ENCODE data around the gene PPP6C. TPM values are rescaled to one million over a fixed set of nuclear protein-coding genes. Genes with fewer than 3 reads are reported as not detected.

PPP6C gene
- total RNA-seq, 6 experiments from 2014 or later = 35.2 to 47.1 (median 40.8) TPM

- DNase-seq = no peak
- peaks cover 19% of the 10 kb centered on the region for H3K4me1 Mint-ChIP-seq (ENCODE audit: low read depth)
- H3K27me3 Mint-ChIP-seq (ENCODE audit: insufficient read depth) = no peaks in the 10 kb centered on the region
- H3K4me3 Mint-ChIP-seq = no peak overlapping the region
- no peak for TF ChIP-seq CTCF (IDR thresholded peaks at IDR 0.05)
- no peaks in the 10 kb centered on the region for H3K9me3 Mint-ChIP-seq
- no peaks in the 10 kb centered on the region for H3K36me3 Mint-ChIP-seq (ENCODE audit: low read depth)
- H3K27ac Mint-ChIP-seq = no peak overlapping the region
These were observed 85.7 kb downstream of the PPP6C start for GRCh38 chr9:125103770-125104460.

DNA sequence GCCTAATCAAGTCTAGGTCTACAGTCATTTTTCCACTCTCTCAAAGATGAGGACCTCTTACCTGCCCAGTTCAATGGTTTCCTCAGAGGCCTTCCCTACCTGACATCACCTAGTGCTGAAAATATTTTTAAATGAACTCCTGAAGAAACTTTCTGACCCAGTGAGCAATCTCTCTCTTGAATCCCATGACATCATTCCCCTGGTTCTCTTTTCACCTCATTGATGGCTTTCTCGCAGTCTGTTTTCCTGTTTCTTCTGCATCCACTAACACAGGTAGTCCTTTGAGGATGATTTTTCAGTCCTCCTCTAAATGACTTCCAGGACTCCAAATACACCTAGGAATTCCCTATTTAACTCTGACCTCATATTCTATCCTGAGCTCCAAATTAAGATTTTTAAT lies 86.6 kb downstream of the PPP6C start:
- H3K27me3 Mint-ChIP-seq (ENCODE audit: insufficient read depth) = no peaks in the 10 kb centered on the region
- no peak for TF ChIP-seq CTCF (IDR thresholded peaks at IDR 0.05)
- no peaks in the 10 kb centered on the region for H3K36me3 Mint-ChIP-seq (ENCODE audit: low read depth)
- no peak overlapping the region for H3K4me3 Mint-ChIP-seq
- peaks cover 19% of the 10 kb centered on the region for H3K4me1 Mint-ChIP-seq (ENCODE audit: low read depth)
- no peak for DNase-seq
- H3K9me3 Mint-ChIP-seq = no peaks in the 10 kb centered on the region
- no peak overlapping the region; the same call in 1 of the 2 replicates for H3K27ac Mint-ChIP-seq

GRCh38 chr9:125100822-125101221 lies 88.8 kb downstream of the PPP6C start:
- H3K27me3 Mint-ChIP-seq (ENCODE audit: insufficient read depth) = no peaks in the 10 kb centered on the region
- peaks cover 4% of the 10 kb centered on the region; the same call in 1 of the 2 replicates for H3K9me3 Mint-ChIP-seq
- H3K4me3 Mint-ChIP-seq = no peak overlapping the region
- DNase-seq = no peak
- 0 out of 2 replicates have a peak, but pooled peaks cover 4% of the 10 kb centered on the region for H3K36me3 Mint-ChIP-seq (ENCODE audit: low read depth)
- no peak for TF ChIP-seq CTCF (IDR thresholded peaks at IDR 0.05)
- H3K27ac Mint-ChIP-seq = no peak overlapping the region
- peaks cover 13% of the 10 kb centered on the region; the same call in 1 of the 2 replicates for H3K4me1 Mint-ChIP-seq (ENCODE audit: low read depth)

GRCh38 chr9:125099816-125100215 lies 89.8 kb downstream of the PPP6C start:
- Mint-ChIP-seq H3K4me3 (no peak overlapping the region), H3K9me3 (peaks cover 4% of the 10 kb centered on the region; the same call in 1 of the 2 replicates), H3K36me3 (ENCODE audit: low read depth) (peaks cover 8% of the 10 kb centered on the region; the same call in 1 of the 2 replicates), H3K4me1 (ENCODE audit: low read depth) (peaks cover 13% of the 10 kb centered on the region; the same call in 1 of the 2 replicates), H3K27me3 (ENCODE audit: insufficient read depth) (no peaks in the 10 kb centered on the region), H3K27ac (no peak overlapping the region)
- no peak for TF ChIP-seq CTCF (IDR thresholded peaks at IDR 0.05)
- DNase-seq = no peak

Other genes starting within 250 kb of the PPP6C start
- 10 to 100 TPM; 17.4 to 23.2 (median 20.2) TPM for gene GOLGA1, start 248.7 kb downstream of the PPP6C start, total RNA-seq (2021; fragmentation: NEBNext Ultra II Directional; extraction: Animal tissue kit (Norgen Biotek cat#: 25700))
- gene SCAI, start 46.3 kb downstream of the PPP6C start, total RNA-seq (2021; fragmentation: NEBNext Ultra II Directional; extraction: Animal tissue kit (Norgen Biotek cat#: 25700)) = 1 to 10 TPM; 4.7 to 7.2 (median 5.6) TPM
- 10 to 100 TPM; 29.6 to 39.2 (median 32.7) TPM for gene RABEPK, start 10.7 kb upstream of the PPP6C start, total RNA-seq (2021; fragmentation: NEBNext Ultra II Directional; extraction: Animal tissue kit (Norgen Biotek cat#: 25700))
- gene HSPA5, start 51.5 kb upstream of the PPP6C start, total RNA-seq (2021; fragmentation: NEBNext Ultra II Directional; extraction: Animal tissue kit (Norgen Biotek cat#: 25700)) = 100 to 1,000 TPM; 495 to 626 (median 613) TPM
- gene GAPVD1, start 72.0 kb upstream of the PPP6C start, total RNA-seq (2021; fragmentation: NEBNext Ultra II Directional; extraction: Animal tissue kit (Norgen Biotek cat#: 25700)) = 10 to 100 TPM; 27.7 to 37.7 (median 34.5) TPM